ENCODE results near the gene IFNA7. TPM values are rescaled to one million over a fixed set of nuclear protein-coding genes. Genes with fewer than 3 reads are reported as not detected.

The IFNA7 gene
- total and polyA plus RNA-seq, 2 experiments from 2014 or later = not detected

- TF ChIP-seq ZNF462 (CRISPR knock-in tag; IDR thresholded peaks at IDR 0.05) = no peak
Measured at GRCh38 chr9:21172156-21172555, 29.8 kb downstream of the IFNA7 start (continued).

GRCh38 chr9:21171351-21171750 is 30.7 kb downstream of the IFNA7 start:
- H3K4me1 ChIP-seq (ENCODE audit: insufficient read depth) = no peaks in the 10 kb centered on the region
- ATAC-seq = no peak
- H3K27me3 Mint-ChIP-seq (ENCODE audit: insufficient read depth, low read depth, poor library complexity) = peaks cover 1% of the 10 kb centered on the region
- TF ChIP-seq EZH2phosphoT487 (IDR thresholded peaks at IDR 0.05; ENCODE audit: unreplicated experiment) (no peak), POLR2AphosphoS5 (IDR thresholded peaks at IDR 0.05; ENCODE audit: low read depth) (no peak), ETS1 (IDR thresholded peaks at IDR 0.05) (no peak), EZH2 (IDR thresholded peaks at IDR 0.05; ENCODE audit: low read depth, unreplicated experiment) (no peak), STAT1 (IDR thresholded peaks at IDR 0.05; ENCODE audit: unreplicated experiment) (no peak), NANOG (IDR thresholded peaks at IDR 0.05; ENCODE audit: borderline replicate concordance) (no peak), REST (IDR thresholded peaks at IDR 0.05; ENCODE audit: unreplicated experiment) (no peak)

More at GRCh38 chr9:21171351-21171750, 30.7 kb downstream of the IFNA7 start:
- Mint-ChIP-seq H3K27ac (no peak overlapping the region), H3K9me3 (no peaks in the 10 kb centered on the region), H3K4me3 (no peak overlapping the region), H3K4me1 (no peaks in the 10 kb centered on the region), H3K36me3 (ENCODE audit: low read depth) (no peaks in the 10 kb centered on the region)
- no peaks in the 10 kb centered on the region for H3F3A ChIP-seq (replicated peaks; ENCODE audit: low read depth)
- no peaks in the 10 kb centered on the region for H3K36me3 ChIP-seq (ENCODE audit: insufficient read depth)
- H3K79me2 ChIP-seq (replicated peaks; ENCODE audit: insufficient read depth) = no peaks in the 10 kb centered on the region
- no peak overlapping the region for H3K4me2 ChIP-seq
- no peaks in the 10 kb centered on the region for H4K20me1 ChIP-seq (replicated peaks; ENCODE audit: insufficient read depth)
- no peak overlapping the region for H3K4me3 ChIP-seq
- H3K27me3 ChIP-seq (ENCODE audit: insufficient read depth) = no peaks in the 10 kb centered on the region
- H3K27ac ChIP-seq (ENCODE audit: low read depth) = no peak overlapping the region
- H2AFZ ChIP-seq = no peak overlapping the region
- no peaks in the 10 kb centered on the region for H3K9me2 ChIP-seq (ENCODE audit: insufficient read depth)
- DNase-seq (ENCODE audit: low spot score) = no peak
